ENCODE measurements around the gene PRL.

Gene PRL

DNA sequence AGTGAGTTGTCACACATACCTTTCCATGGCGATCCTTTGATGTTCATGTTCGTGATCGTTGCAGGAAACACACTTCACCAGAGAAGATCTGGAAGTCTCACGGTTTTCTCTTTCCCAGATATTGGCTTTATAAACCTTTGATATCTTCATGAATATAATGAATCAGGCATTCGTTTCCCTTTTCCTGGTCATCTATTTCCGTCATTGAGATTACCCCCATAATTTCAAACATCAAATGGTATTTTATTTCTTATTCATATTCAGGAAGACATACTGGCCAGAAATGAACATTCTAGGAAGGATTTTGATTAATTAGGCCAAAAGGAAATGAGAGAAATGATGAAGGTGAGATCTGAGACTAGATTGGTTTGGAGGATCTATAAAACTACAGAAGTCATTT, at the start of gene PRL:
TSS of gene PRL (minus strand) at position 101 of the 400 bp plus-strand sequence. CDS start at position 47, 54 bp downstream.
- no peak for DNase-seq

DNA sequence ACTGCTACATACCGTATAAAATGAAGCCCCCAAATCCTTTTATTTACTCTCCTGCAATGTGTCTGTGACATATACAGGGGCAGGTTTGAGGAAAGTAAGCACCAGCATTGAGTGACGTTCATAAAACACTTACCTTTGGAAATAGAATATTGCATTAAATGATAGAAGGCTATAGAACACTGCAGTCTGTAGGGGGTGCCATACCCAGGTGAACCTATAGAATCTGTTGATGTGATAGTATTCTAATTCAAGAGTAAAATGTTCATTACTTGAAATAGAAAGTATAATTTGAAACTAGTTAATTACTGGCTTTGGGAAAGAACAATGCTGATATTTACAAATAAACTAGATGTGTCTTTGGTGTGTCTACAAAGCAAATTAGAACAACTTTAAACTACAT, 47.0 kb upstream of the PRL start:
- no peak for DNase-seq

DNA sequence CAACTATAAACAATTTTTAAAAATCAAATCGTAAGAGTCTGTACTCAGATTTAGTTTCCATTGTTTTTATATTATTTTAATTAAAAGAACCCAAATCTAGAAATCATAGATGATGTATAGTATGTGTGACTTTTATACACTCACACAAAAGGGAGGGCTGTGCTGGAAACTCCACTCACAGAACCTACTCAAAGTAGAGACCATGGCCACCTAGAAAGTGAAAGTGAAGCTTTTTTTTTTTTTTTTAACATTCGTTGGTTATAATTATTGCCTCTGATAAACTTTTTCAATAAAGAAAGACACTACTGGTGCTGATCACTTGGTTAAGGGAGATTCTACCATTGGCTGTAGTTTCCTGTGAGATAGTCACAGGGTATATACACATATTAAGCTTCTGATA, 37.9 kb upstream of the PRL start:
- DNase-seq: no peak

- DNase-seq: no peak
Measured at GRCh38 chr6:22333802-22334201, 37.0 kb upstream of the PRL start.

GRCh38 chr6:22332711-22333110, 35.9 kb upstream of the PRL start:
- no peak for DNase-seq

GRCh38 chr6:22332216-22332615, 35.4 kb upstream of the PRL start:
- no peak for DNase-seq

DNA sequence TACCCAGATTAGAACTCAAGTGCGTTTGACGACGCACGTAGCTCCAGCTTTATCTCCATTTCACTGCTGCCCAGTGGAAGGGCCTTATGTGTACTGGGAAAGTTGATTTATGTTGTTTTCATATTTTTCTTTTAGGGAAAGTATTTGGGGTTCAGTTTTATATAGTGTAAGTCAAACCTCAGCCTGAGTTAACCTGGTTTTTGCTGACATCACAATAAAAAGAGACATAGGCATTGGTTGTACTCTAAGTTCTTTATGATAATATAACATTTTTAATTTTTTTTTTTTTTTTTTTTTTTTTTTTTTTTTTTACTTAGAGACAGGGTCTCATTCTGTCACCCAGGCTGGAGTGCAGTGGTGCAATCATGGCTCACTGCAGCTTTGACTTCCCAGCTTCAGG, 34.1 kb upstream of the PRL start:
- no peak for DNase-seq

GRCh38 chr6:22328474-22328873, 31.6 kb upstream of the PRL start:
- no peak for DNase-seq

- no peak for DNase-seq
Measured at GRCh38 chr6:22327881-22328280, 31.0 kb upstream of the PRL start.

DNA sequence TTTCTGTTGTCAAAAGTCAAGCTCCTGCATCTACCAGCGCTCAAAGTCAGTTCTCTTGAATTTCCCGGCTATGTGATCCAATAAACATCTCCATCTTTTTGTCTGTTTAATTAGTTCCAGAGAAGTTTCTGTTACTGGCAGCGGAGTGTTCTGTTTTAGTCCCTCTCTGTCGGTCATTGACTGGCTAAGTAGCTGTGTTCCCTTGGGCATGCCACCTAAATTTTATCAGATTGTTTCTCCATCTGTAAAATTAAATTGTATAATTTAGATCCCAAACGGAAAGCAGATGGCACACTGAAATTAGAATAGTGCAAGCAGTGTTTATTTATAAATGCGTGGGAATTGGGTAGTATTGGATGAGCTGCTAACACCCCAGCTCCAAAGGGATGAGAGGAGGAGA, 29.7 kb upstream of the PRL start:
- no peak for DNase-seq

- DNase-seq: no peak
Measured at GRCh38 chr6:22325481-22325880, 28.6 kb upstream of the PRL start.

DNA sequence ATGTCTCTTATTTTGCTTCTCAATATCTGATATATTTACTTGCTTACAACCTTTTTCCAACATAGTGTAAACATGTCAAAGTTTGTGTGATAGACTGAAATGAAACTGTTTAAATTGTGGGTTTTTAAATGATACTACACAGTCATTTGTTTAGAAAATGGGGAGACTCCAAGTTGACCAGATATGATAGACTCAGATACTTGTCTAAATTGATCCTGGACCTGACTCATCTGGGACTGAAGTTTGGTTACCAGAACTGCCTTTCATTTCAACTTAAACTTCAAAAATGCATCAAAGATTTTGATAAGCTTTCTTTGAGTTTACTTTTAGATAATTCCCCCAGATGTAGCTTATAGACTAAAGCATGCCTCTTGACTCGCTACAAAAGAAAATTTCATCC, 27.0 kb upstream of the PRL start:
- DNase-seq: no peak

GRCh38 chr6:22322103-22323030, 25.5 kb upstream of the PRL start:
- no peak for DNase-seq

DNA sequence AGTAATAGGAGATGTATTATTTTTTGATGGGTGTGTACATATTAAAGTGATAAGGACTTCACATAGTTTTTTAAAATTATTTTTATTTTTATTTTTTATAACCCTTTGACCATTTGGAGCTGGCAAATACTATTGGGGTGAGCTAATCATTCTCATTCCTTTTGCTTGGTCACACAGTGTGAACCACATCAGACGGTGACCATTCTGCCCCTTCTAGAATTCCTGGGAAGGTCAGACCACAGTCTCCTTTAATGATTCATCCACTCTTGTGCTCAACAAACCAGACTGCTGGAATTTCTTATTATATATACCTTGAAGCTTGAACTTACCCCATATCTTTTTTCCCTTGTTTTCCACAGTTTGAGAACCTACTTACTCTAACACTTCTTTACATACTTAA, 23.9 kb upstream of the PRL start:
- DNase-seq: no peak

DNA sequence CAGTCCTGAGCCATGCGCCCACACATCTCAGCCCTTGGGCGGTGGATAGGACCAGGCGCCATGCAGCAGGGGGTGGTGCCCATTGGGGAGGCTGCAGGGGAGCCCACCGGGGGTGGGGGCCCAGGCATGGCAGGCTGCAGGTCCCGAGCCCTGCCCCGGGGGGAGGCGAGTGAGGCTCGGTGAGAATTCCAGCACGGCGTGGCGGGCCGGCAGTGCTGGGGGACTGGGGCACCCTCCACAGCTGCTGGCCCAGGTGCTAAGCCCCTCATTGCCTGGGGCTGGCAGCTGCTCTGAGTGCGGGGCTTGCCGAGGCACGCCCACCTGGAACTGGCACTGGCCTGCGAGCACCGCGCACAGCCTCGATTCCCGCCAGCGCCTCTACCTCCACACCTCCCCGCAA, 21.6 kb upstream of the PRL start:
- DNase-seq: no peak

DNA sequence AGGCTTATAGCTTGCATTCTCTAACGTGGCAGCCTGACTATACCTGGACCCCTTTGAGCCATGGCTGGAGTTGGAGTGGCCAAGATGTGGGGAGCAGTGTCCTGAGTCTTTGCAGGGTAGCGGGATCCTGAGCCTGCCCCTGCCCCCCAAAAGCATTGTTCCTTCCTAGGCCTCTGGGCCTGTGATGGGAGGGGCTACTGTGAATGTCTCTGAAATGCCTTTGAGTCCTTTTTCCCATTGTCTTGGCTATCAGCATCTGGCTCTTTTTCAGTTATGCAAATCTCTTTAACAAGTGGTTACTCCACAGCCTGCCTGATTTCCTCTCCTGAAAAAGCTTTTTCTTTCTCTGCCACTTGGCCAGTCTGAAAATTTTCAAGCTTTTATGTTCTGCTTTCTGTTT, 17.0 kb upstream of the PRL start:
- DNase-seq: no peak

DNA sequence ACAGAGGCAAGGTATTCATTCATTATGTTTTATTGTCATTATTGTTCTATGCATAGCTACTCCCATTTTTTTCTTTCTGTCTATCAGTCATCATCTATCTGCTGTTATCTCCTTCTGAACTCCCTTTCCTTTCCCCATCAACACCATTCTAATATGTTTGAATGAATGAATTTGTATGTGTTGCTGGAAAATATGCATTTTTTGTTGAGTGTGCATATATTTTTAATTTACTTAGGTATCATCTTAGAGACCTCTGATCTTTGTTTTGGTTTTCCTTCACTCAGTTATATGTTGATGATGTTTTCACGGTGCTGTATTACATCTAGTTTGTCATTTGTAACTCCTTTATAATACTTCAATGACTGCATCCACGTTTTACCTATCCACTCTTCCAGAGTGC, 12.1 kb upstream of the PRL start:
- DNase-seq: no peak

GRCh38 chr6:22306741-22307466, 10.1 kb upstream of the PRL start:
- DNase-seq: no peak

GRCh38 chr6:22302838-22303237, 6.0 kb upstream of the PRL start:
- no peak for DNase-seq

GRCh38 chr6:22300273-22300998, 3.6 kb upstream of the PRL start:
- DNase-seq: no peak

- DNase-seq: no peak
Measured at GRCh38 chr6:22298475-22298890, 1.6 kb upstream of the PRL start.

DNA sequence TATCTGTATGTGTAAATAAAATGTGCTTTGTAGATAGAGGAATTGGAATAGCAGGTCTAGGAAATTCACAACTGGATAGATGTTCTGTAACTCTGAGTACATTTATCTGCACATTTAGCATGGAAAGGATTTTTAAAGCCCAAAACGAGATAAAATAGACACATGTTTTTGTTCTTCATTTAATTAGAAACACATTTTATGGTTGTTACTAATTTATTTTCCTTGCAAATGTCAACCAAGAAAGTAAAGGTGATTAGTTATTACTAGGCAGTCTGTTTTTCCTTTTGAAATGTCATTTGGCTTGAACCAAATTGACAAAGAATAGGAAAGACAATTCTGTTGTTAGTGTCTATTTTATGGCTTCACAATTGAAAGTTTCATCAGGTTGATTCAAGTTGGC, 769 bp downstream of the PRL start:
- DNase-seq: no peak

GRCh38 chr6:22295145-22295544, 1.7 kb downstream of the PRL start:
- DNase-seq: no peak

DNA sequence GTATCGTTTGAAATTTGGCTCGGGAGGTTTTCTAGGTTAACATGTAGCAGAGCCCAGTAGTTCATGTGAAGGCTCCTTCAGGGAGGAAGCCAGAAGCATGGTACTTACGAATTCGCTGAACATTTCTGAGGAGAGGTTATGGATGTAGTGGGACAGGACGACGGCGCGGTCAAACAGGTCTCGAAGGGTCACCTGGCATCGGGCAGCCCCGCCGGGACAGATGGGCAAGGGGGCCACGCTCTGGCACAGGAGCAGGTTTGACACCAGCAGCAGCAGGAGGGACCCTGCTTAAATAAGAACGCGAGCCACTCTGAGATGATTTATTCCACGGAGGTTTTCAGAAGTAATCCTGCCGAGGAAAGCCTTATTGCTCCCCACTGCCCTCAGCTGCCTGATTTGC, 2.5 kb downstream of the PRL start:
- DNase-seq: no peak
